ENCODE results near the gene MYPN. TPM values are rescaled to one million over a fixed set of nuclear protein-coding genes. Genes with fewer than 3 reads are reported as not detected.

The MYPN gene
- polyA plus RNA-seq, 3 donors from 2014 or later: not detected

DNA sequence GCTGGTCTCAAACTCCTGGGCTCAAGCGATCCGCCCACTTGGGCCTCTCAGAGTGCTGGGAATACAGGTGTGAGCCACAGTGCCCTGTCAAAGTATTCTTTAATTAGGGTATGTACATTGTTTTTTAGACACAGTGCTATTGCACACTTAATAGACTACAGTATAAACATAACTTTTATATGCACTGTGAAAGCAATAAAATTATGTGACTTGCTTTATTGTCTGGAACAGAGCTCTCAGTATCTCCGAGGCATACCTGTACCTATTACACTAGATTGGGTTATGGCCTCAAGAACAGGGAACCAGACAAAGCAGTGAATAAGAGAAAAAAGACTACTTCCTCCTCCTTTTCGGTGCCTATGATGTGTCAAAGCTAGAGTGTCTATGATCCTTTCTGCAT lies 109.5 kb downstream of the MYPN start:
- H3K4me1 Mint-ChIP-seq: no peaks in the 10 kb centered on the region
- H3K4me3 Mint-ChIP-seq: no peak overlapping the region
- no peaks in the 10 kb centered on the region for H3K9me3 Mint-ChIP-seq
- no peak for DNase-seq
- no peaks in the 10 kb centered on the region for H3K36me3 Mint-ChIP-seq
- H3K27ac Mint-ChIP-seq: no peak overlapping the region
- H3K27me3 Mint-ChIP-seq (ENCODE audit: low read depth in 3 of 3): peaks cover 0 to 2% (median 2%) of the 10 kb centered on the region in 3 donors

DNA sequence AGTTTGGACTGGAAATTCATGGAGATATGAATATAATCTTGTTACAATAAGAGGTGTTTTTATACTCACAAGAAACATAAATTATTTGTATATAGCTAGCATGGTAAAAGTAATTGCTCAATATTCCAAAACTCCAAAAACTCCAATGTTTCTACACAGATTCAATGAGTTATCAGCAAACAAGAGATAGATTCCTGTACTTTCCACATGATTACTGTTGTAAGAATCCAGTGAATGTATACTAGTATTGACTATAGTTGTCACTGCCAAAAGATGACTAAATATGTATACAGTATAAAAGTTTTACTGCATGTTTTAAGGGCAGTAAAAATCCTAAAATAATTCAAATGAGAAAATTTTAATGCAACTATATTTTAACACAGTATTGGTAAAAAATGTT lies 111.9 kb downstream of the MYPN start:
- Mint-ChIP-seq H3K27ac (no peak overlapping the region), H3K4me1 (no peaks in the 10 kb centered on the region), H3K4me3 (no peak overlapping the region), H3K9me3 (no peaks in the 10 kb centered on the region), H3K36me3 (no peaks in the 10 kb centered on the region), H3K27me3 (ENCODE audit: low read depth in 3 of 3) (peaks cover 2 to 4% (median 3%) of the 10 kb centered on the region in 3 donors)
- DNase-seq: no peak

DNA sequence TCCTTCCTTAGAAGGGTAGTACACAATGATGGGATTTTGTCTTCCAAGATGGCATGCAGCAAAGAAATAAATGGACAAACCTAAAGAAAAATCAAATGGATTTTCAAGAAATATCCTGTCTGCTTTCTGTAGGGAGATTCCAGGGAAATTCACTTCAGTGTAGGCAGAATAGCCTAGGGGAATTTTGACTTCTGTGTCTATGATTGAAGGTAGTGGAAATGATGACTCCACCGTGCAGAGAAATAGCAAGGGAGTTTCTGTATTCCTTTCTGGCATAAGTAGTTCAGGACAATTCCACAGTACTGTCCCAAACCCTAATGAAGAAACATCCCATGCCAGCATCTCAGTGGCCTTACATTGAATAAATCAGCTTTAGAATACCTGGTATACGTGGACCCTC lies 113.1 kb downstream of the MYPN start:
- no peaks in the 10 kb centered on the region for H3K4me1 Mint-ChIP-seq
- no peak overlapping the region for H3K4me3 Mint-ChIP-seq
- peaks cover 2 to 5% (median 4%) of the 10 kb centered on the region in 3 donors for H3K27me3 Mint-ChIP-seq (ENCODE audit: low read depth in 3 of 3)
- H3K36me3 Mint-ChIP-seq: no peaks in the 10 kb centered on the region
- H3K9me3 Mint-ChIP-seq: no peaks in the 10 kb centered on the region
- H3K27ac Mint-ChIP-seq: no peak overlapping the region
- DNase-seq: no peak

DNA sequence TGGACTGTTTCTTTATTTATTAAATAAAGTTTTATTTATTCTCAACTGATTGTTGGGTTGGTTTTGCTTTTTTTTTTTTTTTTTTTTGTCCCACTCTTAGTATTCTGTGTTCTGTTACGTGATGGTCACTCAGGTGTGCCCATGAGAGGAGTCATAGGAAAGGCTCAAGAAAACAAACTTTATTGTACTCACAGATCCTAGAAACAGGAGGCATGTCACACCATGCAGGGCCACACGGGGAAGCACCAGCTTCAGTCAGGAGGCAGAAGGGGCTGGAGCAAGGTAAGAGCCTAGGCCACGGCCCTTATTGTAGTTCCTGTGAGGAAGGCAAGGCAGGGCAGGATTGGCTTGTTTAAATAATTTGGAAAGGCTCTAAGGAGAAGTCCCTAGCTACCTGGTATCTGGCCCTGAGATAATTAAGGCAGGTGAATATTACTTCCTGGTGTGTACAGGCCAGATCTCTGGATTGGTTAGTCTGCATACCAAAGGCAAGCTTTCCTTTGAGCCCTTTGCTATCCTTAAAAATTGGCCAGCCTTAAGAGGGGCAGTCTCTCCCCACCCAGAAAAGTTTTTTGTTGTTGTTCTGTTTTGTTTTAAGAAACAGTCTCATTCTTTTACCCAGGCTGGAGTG lies 114.4 kb downstream of the MYPN start:
- no peak for DNase-seq
- Mint-ChIP-seq H3K36me3 (no peaks in the 10 kb centered on the region), H3K4me1 (no peaks in the 10 kb centered on the region), H3K27me3 (ENCODE audit: low read depth in 3 of 3) (peaks cover 2 to 6% (median 5%) of the 10 kb centered on the region in 3 donors), H3K4me3 (no peak overlapping the region), H3K9me3 (no peaks in the 10 kb centered on the region), H3K27ac (no peak overlapping the region)

DNA sequence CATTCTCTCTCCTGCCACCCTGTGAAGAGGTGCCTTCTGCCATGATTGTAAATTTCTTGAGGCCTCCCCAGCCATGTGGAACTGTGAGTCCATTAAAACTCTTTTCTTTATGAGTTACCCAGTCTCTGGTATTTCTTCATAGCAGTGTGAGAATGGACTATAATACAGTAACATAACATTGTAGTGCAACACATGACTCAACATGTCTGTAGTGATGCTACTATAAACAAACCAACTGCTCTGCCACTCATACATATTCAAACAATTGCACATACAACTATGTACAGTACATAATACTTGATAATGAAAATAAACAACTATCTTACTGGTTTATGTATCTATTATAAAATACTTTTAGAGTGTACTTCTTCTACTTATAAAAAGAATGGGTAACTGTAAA lies 115.5 kb downstream of the MYPN start:
- Mint-ChIP-seq H3K27me3 (ENCODE audit: low read depth in 3 of 3) (peaks cover 2 to 8% (median 4%) of the 10 kb centered on the region in 3 donors), H3K27ac (no peak overlapping the region), H3K9me3 (no peaks in the 10 kb centered on the region), H3K36me3 (no peaks in the 10 kb centered on the region), H3K4me3 (no peak overlapping the region), H3K4me1 (no peaks in the 10 kb centered on the region)
- DNase-seq: no peak

DNA sequence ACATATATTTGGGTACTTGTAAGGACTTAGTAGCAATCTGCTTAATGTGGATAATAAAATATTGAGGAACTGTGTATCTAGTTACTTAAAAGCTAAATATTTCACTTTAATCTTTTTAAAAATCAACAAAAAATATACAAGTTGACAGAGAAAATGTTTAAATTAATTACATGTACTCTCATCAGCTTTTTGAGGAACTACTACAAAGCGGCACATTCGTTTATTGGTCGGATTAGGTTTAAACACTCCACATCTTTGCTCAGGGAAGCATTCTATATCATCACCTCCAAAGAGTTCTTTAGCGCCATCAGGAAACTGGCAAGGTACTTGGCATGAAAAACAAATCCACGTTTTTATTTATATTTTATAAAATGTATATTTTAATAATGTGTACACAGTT lies 121.0 kb downstream of the MYPN start:
- Mint-ChIP-seq H3K4me3 (peak overlapping the region in 2 of 5 donors; percentile 75 to 77), H3K27me3 (ENCODE audit: low read depth in 3 of 3) (peaks cover 4 to 13% (median 9%) of the 10 kb centered on the region in 3 donors), H3K27ac (no peak overlapping the region), H3K4me1 (peaks cover 6 to 7% of the 10 kb centered on the region in 2 donors), H3K36me3 (no peaks in the 10 kb centered on the region), H3K9me3 (peaks cover 0 to 2% (median 0%) of the 10 kb centered on the region in 6 donors)
- DNase-seq: no peak

DNA sequence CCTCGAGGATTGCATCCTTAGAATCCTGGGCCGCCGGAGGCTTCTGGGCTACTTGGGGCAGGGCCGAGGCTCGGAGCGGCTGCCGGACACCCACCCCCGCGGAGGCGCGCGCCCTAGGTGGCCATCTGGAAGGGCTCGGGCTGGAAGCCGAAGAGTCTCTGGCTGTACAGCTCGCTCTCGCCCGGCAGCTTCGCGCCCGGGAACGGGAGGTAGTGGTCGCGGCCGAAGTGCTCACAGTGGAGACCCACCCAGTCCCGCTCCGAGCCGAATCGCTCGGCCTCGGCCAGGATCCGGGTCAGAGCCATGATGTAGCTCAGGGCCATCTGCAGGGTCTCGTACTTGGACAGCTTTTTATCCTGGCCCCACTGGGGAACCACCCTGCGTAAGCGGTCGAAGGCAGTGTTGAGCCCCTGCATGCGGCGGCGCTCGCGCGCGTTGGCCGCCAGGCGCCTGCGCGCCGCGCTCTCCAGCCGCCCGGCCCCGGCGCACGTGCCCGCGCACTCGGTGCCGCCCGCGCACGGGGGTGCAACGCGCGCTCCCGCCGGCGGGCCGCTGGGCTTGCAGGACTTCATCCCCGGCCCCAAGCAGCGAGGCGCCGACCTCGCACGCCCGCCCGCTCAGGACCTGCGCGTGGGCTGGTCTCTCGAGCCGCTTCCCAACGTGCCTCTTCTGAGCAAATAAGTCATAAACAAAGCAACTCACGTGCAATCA lies 122.0 kb downstream of the MYPN start:
- peak in 2 of 3 donors; percentile 4 to 8 for DNase-seq
- H3K9me3 Mint-ChIP-seq: peaks cover 0 to 2% (median 0%) of the 10 kb centered on the region in 6 donors
- no peaks in the 10 kb centered on the region for H3K36me3 Mint-ChIP-seq
- no peak overlapping the region for H3K27ac Mint-ChIP-seq
- H3K4me1 Mint-ChIP-seq: peaks cover 6 to 7% of the 10 kb centered on the region in 2 donors
- H3K4me3 Mint-ChIP-seq: peak overlapping the region; percentile 51 to 77 (median 64)
- H3K27me3 Mint-ChIP-seq (ENCODE audit: low read depth in 3 of 3): peaks cover 4 to 15% (median 9%) of the 10 kb centered on the region in 3 donors

DNA sequence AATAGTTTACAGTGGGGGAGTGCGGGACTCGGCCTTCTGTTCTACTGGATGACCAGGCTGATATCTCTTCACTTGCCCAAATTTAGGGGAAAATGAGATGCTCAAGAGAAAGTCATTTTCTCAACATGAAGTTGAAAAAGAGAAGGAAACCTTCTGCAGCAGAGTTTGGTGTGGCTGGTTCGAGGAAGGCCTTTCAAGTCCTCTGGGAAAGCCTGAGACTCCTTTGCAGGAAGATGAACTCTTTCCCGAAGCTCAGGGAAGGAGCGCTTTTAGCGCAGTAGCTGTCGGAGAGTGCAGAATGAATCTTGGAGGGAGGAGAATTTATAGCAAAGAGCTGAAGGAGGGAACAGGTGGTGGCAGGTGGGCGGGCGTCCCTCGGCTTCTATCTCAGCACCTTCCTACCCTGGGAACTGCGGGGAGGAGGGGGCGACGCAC lies 122.5 kb downstream of the MYPN start, which contains the start of gene ATOH7:
Gene ATOH7, minus strand, starts transcription at position 297 of the 435 bp plus-strand sequence. CDS start 436 bp downstream, outside the sequence.
- no peaks in the 10 kb centered on the region for H3K36me3 Mint-ChIP-seq

DNA sequence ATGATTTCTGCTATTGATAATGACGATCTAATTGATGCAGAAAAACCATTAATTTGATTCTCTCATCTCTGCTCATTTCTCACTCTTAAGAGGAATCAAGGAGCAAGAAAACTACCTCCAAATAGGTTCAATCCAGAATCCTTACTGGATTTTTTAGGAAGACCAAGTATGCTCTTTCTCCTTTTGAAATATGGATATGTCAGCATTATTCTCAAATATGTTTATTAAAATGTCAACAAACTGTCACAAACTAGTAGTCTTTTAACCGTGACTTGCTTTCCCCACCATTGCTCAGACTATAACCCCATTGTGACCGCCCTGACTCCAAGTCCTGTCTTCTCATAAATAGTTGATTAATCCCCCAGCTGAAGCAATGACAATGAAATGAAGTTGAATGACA lies 123.8 kb downstream of the MYPN start:
- peaks cover 4 to 12% (median 7%) of the 10 kb centered on the region in 3 donors for H3K27me3 Mint-ChIP-seq (ENCODE audit: low read depth in 3 of 3)
- H3K4me1 Mint-ChIP-seq: peaks cover 6 to 7% of the 10 kb centered on the region in 2 donors
- H3K36me3 Mint-ChIP-seq: no peaks in the 10 kb centered on the region
- DNase-seq: no peak
- H3K27ac Mint-ChIP-seq: no peak overlapping the region
- H3K9me3 Mint-ChIP-seq: peaks cover 0 to 2% (median 0%) of the 10 kb centered on the region in 6 donors
- H3K4me3 Mint-ChIP-seq: peak overlapping the region in 1 of 5 donors; percentile 11

More for the DNA sequence above, 122.5 kb downstream of the MYPN start, which contains the start of gene ATOH7:
- Mint-ChIP-seq H3K4me1 (peaks cover 6 to 7% of the 10 kb centered on the region in 2 donors), H3K27ac (peak within 1 kb of the TSS in 1 of 6 donors; percentile 62), H3K4me3 (peak within 1 kb of the TSS; percentile 51 to 77 (median 64)), H3K27me3 (ENCODE audit: low read depth in 3 of 3) (peaks cover 4 to 15% (median 9%) of the 10 kb centered on the region in 3 donors), H3K9me3 (peaks cover 0 to 2% (median 0%) of the 10 kb centered on the region in 6 donors)
- DNase-seq: no peak

DNA sequence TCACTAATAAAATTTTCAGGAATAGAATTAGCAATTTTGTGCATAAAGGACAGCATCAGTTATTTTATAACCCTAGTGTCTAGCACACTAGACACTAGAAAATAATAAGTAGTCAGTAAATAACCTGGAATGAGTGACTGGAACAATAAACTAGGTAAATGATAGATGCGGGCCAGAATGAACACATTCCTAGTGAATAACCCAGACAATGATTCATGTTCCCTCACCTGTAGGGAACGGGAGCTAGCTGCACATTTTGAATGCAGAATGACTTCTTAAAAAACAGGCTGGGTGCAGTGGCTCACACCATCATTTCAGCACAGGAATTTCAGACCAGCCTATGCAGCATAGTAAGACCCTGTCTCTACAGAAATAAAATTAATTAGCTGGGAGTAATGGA lies 125.8 kb downstream of the MYPN start:
- Mint-ChIP-seq H3K4me3 (no peak overlapping the region), H3K9me3 (peaks cover 0 to 2% (median 0%) of the 10 kb centered on the region in 6 donors), H3K27me3 (ENCODE audit: low read depth in 3 of 3) (peaks cover 2 to 11% (median 4%) of the 10 kb centered on the region in 3 donors), H3K36me3 (no peaks in the 10 kb centered on the region), H3K4me1 (peaks cover 6 to 7% of the 10 kb centered on the region in 2 donors), H3K27ac (no peak overlapping the region)
- DNase-seq: no peak

DNA sequence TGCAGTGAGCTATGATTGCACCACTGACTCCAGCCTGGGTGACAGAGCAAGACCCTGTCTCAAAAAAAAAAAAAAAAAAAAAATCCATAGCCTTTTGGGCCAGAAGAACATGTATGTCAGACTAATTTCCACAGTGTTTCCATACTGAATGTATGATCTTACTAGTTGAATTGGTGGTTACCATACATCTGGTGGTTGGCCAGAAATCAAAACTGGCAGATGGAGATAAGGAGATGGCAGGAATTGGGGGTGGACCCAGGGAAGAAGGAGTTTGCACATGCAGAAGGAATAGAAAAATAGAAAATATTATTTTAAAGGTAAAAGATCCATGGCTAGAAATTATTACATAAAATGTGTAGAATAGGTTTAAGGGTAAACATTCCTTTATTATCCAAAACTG lies 126.3 kb downstream of the MYPN start:
- Mint-ChIP-seq H3K4me3 (no peak overlapping the region), H3K9me3 (peaks cover 0 to 2% (median 0%) of the 10 kb centered on the region in 6 donors), H3K36me3 (no peaks in the 10 kb centered on the region), H3K4me1 (peaks cover 5 to 6% of the 10 kb centered on the region in 2 donors), H3K27ac (no peak overlapping the region), H3K27me3 (ENCODE audit: low read depth in 3 of 3) (peaks cover 2 to 9% (median 3%) of the 10 kb centered on the region in 3 donors)
- no peak for DNase-seq

DNA sequence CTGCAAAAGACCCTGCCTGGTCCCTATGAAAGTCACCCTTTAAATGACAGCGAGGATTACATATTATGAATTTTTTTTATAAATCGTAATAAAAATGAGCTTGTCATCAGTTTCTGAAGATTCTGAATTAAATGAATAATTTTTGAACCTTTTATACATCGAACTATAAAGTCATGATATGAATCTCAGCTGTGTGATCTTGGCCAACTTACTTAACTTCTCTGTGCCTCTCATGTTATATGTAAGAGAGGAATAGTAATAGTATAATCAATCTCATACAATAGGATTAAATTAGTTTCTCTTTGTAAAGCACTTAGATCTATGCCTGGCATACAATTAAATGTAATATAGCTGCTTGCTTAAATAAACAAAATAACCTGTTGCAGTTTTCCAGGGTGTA lies 127.9 kb downstream of the MYPN start:
- no peak for DNase-seq
- H3K36me3 Mint-ChIP-seq: no peaks in the 10 kb centered on the region
- H3K27ac Mint-ChIP-seq: no peak overlapping the region
- H3K4me1 Mint-ChIP-seq: no peaks in the 10 kb centered on the region
- peaks cover 0 to 6% (median 0%) of the 10 kb centered on the region in 3 donors for H3K27me3 Mint-ChIP-seq (ENCODE audit: low read depth in 3 of 3)
- H3K9me3 Mint-ChIP-seq: peaks cover 0 to 2% (median 0%) of the 10 kb centered on the region in 6 donors
- no peak overlapping the region for H3K4me3 Mint-ChIP-seq

DNA sequence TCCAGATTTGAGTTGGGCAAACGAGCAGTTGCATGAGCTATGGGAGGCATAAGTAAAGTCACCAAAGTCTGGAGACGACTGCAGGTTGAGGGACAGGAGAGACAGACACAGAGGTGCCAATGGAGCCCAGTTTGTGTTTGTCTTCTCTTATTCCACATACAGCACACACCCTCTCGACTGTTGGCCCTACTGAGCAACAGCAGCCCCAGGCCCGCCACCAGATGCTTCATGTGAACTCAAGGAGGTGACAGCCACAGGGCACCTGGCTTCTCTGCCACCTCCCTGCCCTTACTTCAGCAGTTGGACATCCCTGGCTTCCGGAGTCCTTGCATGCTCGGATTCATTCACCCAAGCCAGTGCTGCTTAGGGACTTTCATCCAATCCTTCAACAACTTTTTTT lies 129.1 kb downstream of the MYPN start:
- Mint-ChIP-seq H3K4me3 (no peak overlapping the region), H3K27me3 (ENCODE audit: low read depth in 3 of 3) (peaks cover 0 to 4% (median 0%) of the 10 kb centered on the region in 3 donors), H3K9me3 (no peaks in the 10 kb centered on the region), H3K27ac (no peak overlapping the region), H3K36me3 (no peaks in the 10 kb centered on the region), H3K4me1 (no peaks in the 10 kb centered on the region)
- DNase-seq: no peak

DNA sequence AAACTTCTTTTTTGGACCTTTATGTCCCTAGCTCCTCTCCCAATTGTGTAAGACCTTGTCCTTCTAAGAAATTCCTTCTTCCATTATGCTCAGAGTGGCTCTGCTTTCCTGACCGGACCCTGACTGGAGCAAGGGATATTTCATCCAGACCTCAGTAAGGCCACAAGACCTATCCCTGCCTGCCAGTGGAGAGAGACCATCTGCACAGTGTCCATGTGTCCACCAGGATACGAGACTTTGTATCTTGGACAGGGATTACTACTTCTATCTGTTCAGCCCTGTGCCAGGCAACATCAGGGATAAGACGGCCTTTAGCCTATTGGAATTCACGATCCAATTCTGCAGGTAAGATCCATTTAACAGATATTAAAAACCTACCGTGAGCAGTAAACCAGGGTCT lies 129.8 kb downstream of the MYPN start:
- Mint-ChIP-seq H3K4me1 (no peaks in the 10 kb centered on the region), H3K27ac (no peak overlapping the region), H3K4me3 (no peak overlapping the region), H3K36me3 (no peaks in the 10 kb centered on the region), H3K9me3 (no peaks in the 10 kb centered on the region), H3K27me3 (ENCODE audit: low read depth in 3 of 3) (peaks cover 0 to 4% (median 0%) of the 10 kb centered on the region in 3 donors)
- DNase-seq: no peak

All from immature natural killer cell (primary cell).